AG04450 (cell line): ENCODE data around the gene UGT1A1. TPM values are rescaled to one million over a fixed set of nuclear protein-coding genes. Genes with fewer than 3 reads are reported as not detected.

ENCODE experiments used
- CTCF ChIA-PET: fragments of 300-600, 350-600 bp; formaldehyde crosslinking; extraction: SDS; loops from one replicate; lab custom pipeline; 2022; ENCODE audit warnings: antibody characterized with exemption, inconsistent platforms; lab: Charles Lee
- POLR2A ChIA-PET: fragments of 350-600 bp; formaldehyde crosslinking; extraction: SDS; loops from one replicate; lab custom pipeline; 2021; ENCODE audit warnings: antibody characterized with exemption, inconsistent platforms; lab: Yijun Ruan, JAX
- DNase-seq: peaks from one replicate; pipeline ENCODE4 v3.0.0-alpha.2; 2011; ENCODE audit warnings: low read depth, low spot score
- H3K27ac ChIP-seq: one replicate; pipeline ENCODE4 v1.5.1; 2012; ENCODE audit warnings: low read depth, low read length, control low read depth
- H3K27me3 ChIP-seq: one replicate; pipeline ENCODE4 v1.6.0; 2012; ENCODE audit warnings: low read length; ENCODE audit not compliant: control insufficient read depth, insufficient read depth
- H3K4me3 ChIP-seq: 2 replicates; pipeline ENCODE4 v1.5.1; 2011; ENCODE audit warnings: mild to moderate bottlenecking, low read depth, low read length, control low read depth
- H3K9me3 ChIP-seq: 2 replicates; pipeline ENCODE4 v1.5.1; 2012; ENCODE audit warnings: low read length; ENCODE audit not compliant: control insufficient read depth, insufficient read depth
- polyA plus RNA-seq: library from polyadenylated mRNA; depleted of rRNA; stranded (reverse); fragments of >200 nt; gene quantifications from 2 replicates; pipeline ENCODE4 v1.2.3, GENCODE V29; 2011
- TF ChIP-seq, protein P1 (sequence below): IDR thresholded peaks from 2 replicates; pipeline ENCODE4 v1.5.1; 2011; ENCODE audit warnings: low read depth, low read length, control low read depth, inconsistent platforms

Gene UGT1A1
- polyA plus RNA-seq, 1 experiment: not detected

DNA sequence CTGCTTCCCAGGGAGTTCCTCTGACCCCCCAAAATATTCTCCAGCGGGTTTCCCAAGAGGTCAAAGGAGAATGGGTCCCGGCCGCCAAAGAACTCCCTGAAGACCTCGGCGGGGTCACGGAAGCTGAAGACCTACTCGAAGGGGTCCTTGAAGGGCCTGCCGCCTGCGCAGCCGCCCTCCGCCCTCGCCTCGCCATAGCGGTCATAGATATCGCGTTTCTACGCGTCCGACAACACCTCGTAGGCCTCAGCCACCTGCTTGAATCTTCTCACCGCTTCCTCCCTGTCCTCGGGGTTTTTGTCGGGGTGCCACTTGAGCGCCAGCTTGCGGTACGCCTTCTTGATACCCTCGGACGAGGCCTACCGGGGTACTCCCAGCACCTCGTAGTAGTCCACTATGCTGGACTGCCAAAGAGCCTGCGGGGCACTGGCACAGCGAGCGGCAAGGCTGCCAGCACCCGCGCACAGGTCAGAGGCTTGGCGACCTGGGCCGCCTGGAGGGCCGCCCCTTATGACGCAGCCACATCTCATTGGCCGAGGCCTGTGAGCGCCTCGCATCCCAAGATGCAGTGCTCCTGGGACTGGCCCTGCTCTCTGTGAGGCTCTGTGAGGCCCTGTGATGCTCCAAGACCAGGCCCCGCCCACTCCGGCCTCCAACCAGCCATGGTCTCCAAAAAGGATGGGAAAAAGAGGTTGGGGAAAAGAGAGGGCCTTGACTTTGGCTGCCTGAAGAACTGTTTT is 5.0 kb upstream of the UGT1A1 start:
- Histone ChIP-seq H3K27ac (no peak overlapping the region), H3K4me3 (no peak overlapping the region), H3K9me3 (peaks cover 13% of the 10 kb centered on the region), H3K27me3 (peaks cover 4% of the 10 kb centered on the region)
- ChIA-PET CTCF (no interaction called here), POLR2A (no interaction called here)
- no peak for DNase-seq
- TF ChIP-seq, protein P1, sequence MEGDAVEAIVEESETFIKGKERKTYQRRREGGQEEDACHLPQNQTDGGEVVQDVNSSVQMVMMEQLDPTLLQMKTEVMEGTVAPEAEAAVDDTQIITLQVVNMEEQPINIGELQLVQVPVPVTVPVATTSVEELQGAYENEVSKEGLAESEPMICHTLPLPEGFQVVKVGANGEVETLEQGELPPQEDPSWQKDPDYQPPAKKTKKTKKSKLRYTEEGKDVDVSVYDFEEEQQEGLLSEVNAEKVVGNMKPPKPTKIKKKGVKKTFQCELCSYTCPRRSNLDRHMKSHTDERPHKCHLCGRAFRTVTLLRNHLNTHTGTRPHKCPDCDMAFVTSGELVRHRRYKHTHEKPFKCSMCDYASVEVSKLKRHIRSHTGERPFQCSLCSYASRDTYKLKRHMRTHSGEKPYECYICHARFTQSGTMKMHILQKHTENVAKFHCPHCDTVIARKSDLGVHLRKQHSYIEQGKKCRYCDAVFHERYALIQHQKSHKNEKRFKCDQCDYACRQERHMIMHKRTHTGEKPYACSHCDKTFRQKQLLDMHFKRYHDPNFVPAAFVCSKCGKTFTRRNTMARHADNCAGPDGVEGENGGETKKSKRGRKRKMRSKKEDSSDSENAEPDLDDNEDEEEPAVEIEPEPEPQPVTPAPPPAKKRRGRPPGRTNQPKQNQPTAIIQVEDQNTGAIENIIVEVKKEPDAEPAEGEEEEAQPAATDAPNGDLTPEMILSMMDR: no peak

DNA sequence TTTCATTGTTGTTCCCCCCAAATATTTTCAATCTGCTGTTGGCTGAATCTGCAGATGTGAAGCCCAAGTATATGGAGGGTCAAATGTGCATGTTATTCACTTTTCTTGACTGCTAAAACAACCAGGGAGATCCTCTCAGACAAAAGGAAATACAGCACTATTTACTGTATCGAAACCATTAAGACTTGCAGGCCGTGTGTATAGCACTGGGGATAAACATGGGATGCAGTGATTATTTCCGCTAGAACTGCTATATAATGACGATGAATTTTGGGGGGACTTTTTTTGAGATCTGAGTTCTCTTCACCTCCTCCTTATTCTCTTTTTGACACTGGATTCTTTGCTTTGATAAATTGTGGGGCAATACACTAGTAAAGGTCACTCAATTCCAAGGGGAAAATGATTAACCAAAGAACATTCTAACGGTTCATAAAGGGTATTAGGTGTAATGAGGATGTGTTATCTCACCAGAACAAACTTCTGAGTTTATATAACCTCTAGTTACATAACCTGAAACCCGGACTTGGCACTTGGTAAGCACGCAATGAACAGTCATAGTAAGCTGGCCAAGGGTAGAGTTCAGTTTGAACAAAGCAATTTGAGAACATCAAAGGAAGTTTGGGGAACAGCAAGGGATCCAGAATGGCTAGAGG is 3.5 kb upstream of the UGT1A1 start:
- POLR2A ChIA-PET: no interaction called here
- no peak overlapping the region for H3K4me3 ChIP-seq

DNA sequence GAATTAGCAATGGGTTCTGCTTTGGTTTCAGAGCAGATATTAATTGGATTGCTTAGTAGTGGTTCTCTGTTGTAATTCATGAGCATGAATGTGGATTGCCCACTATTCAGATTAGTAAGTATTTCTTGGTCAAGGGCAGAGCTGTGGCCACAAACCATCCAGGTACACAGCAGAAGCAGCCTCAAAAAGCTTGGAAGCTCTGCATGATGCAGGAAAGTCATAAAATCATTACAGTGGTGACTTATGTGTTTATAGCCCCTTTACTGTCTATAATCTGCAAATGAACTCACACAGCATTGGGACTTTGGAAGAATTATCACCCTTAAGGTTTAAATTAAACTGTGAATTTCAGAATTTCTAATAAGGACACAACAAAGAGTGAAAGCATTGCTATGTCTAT is 1.9 kb upstream of the UGT1A1 start:
- no peak overlapping the region for H3K4me3 ChIP-seq
- ChIA-PET CTCF (no interaction called here), POLR2A (no interaction called here)

More for the DNA sequence above, 3.5 kb upstream of the UGT1A1 start:
- H3K27ac ChIP-seq: no peak overlapping the region
- DNase-seq: no peak
- TF ChIP-seq, protein P1: no peak
- H3K9me3 ChIP-seq: peaks cover 6% of the 10 kb centered on the region; the same call in 1 of the 2 replicates
- H3K27me3 ChIP-seq: peaks cover 4% of the 10 kb centered on the region
- CTCF ChIA-PET: no interaction called here

DNA sequence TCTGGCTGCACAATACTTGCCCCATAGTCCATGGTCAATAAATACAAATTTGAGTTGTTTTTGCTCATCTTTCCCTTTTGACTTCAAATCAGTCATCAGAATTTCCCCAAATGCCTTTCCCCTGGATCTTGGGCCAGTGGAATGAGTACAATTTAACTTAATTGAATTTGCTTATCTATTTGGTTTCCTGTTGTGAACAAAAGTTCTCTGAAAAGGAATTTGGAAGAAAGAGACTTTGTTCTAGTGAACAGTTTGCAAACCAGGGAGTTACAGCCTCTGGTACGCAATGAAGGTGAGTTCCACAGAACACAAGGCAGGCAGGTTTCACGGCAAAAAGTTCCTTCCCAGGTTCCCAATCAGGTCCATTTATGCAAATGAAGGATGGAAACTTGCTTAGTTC is 1.2 kb upstream of the UGT1A1 start:
- no peak overlapping the region for H3K27ac ChIP-seq
- DNase-seq: no peak
- no peaks in the 10 kb centered on the region for H3K27me3 ChIP-seq
- TF ChIP-seq, protein P1: no peak
- H3K9me3 ChIP-seq: peaks cover 6% of the 10 kb centered on the region; the same call in 1 of the 2 replicates
- ChIA-PET POLR2A (no interaction called here), CTCF (no interaction called here)
- H3K4me3 ChIP-seq: no peak overlapping the region

More for the DNA sequence above, 1.9 kb upstream of the UGT1A1 start:
- Histone ChIP-seq H3K27me3 (peaks cover 4% of the 10 kb centered on the region), H3K27ac (no peak overlapping the region), H3K9me3 (peaks cover 6% of the 10 kb centered on the region; the same call in 1 of the 2 replicates)
- TF ChIP-seq, protein P1: no peak
- no peak for DNase-seq
